ENCODE measurements around the gene RNF167.
A peak's percentile ranks its signal among the peaks of the same experiment; 100 is the strongest.

RNF167 gene

DNA sequence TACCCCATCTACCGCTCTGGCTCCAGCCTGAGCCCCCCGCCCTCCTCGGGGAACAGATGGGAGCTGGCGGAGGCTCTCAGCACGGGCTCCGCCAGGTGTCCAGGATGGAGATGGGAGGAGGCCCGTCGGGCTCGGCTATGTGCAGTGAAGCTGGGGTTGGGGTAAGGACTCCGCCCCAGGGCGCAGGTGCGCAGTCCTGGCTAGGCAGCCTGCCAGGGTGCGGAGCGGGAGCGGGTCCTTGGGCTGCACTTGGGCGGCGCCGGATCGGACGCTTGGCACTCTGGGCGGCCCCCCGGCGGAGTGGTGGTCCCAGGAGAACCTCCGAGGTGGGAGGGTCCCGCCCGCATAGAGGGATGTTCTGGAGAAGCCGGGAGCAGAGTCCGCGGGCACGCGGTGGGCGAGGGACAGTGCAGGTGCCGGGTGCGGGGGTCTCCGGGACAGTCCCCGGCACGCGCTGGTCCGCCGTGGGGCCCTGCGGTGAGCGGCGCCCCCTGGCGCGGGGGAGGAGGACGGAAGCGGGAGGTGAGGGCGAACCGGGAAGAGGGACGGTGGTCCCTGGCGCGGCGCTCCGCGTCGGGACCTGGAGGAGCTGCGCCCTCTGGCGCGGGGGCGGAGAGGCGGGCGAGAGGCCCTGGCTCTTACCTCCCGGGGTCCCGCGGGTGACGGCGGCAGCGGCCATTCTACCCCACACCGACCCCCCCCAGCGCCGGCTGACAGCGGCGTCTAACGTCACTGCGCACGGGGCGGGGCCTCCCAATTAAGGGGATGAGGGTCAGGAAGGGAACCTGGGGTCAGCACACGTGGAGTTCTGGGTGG, 47.1 kb downstream of the RNF167 start, which contains the start of gene CAMTA2:
CAMTA2 (minus strand) TSS at position 725 of the 816 bp plus-strand sequence. CDS start 1,453 bp downstream, outside the sequence.
- DNase-seq, result peak; percentile 76

- no peak for DNase-seq
Measured at GRCh38 chr17:4987767-4988567, 47.9 kb downstream of the RNF167 start.

- no peak for DNase-seq
Measured at GRCh38 chr17:4994081-4994595, 54.1 kb downstream of the RNF167 start.
